Measurements from ENCODE around the gene DLG1.
"Not testable (repeated sequence)": the region's sequence is repeated elsewhere in the genome, so short reads cannot be mapped to it uniquely, and the experiment has no call there.

DLG1 gene

DNA sequence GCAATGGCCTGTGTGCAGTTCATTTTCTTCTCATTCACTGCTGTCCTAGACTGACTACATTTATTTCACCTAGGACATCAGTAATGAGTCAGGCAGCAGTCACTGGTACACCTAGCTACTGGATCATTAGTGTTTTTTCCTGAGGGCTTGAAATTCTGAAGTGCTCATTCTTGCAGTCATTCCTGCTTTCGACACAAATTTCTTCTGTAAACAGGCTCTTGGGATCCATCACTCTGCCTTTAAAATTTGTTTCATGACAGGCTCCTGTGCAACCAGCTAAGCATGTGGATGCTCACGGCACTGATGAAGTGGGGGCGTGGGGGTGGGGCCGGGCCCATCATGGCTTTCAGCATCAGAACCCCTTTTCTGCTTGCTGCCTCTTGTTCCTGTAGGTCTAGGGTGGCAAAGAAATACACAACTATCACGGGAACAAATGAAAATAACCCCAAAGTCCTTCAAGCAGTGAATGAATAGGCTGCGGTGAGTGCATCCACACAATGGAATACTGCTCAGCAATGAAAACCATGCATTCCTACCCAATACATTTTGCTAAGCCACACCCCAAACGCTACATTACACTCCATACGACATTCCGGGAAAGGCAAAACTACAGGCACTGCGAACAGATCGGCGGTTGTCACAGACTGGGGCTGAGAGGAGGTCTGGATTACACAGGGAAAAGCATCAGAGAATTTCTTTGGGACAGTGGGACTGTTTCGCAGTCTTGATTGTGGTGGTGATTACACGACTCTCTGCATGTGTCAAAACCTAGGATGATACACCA, 259.5 kb downstream of the DLG1 start:
- in situ Hi-C loops (cut with MboI; ENCODE audit: low sequenced_read_pairs): no loop called here

DNA sequence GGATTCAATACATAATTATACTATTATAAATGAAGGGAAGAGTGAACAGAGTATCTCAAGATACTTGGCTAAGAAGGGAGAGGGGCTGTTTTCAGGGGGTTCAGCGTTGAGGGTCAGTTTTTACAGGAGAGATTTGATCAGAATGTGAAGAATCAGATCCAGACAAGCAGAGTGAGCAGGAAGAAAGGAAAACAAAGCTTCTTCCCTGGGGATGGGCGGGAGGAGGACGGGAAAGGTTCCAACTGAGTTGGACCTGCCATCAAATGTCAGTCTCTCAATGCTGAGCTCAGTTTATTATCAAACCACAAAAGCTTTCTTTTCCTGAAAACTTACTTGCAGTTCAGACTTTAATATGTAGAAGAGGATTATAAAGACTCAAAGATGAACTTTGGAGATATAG, 262.8 kb downstream of the DLG1 start:
- in situ Hi-C loops (cut with MboI; ENCODE audit: low sequenced_read_pairs): no loop called here

DNA sequence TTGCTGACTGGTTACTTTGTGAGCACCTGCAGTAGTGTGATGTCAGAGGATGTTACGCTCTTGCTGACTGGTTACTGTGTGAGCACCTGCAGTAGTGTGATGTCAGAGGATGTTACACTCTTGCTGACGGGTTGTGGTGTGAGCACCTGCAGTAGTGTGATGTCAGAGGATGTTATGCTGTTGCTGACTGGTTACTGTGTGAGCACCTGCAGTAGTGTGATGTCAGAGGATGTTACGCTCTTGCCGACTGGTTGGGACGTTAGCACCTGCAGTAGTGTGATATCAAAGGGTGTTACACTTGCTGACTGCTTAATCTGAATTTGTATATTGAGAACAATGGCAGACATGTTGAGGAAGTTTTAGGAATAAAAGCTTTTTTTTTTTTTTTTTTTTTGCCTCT, 263.6 kb downstream of the DLG1 start:
- in situ Hi-C loops (cut with MboI; ENCODE audit: low sequenced_read_pairs): not testable (repeated sequence)

DNA sequence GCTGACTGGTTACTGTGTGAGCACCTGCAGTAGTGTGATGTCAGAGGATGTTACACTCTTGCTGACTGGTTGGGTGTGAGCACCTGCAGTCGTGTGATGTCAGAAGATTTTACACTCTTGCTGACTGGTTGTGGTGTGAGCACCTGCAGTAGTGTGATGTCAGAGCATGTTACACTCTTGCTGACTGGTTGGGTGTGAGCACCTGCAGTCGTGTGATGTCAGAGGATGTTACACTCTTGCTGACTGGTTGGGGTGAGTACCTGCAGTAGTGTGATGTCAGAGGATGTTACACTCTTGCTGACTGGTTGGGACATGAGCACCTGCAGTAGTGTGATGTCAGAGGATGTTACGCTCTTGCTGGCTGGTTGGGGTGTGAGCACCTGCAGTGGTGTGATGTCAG, 264.6 kb downstream of the DLG1 start:
- in situ Hi-C loops (cut with MboI; ENCODE audit: low sequenced_read_pairs): not testable (repeated sequence)

DNA sequence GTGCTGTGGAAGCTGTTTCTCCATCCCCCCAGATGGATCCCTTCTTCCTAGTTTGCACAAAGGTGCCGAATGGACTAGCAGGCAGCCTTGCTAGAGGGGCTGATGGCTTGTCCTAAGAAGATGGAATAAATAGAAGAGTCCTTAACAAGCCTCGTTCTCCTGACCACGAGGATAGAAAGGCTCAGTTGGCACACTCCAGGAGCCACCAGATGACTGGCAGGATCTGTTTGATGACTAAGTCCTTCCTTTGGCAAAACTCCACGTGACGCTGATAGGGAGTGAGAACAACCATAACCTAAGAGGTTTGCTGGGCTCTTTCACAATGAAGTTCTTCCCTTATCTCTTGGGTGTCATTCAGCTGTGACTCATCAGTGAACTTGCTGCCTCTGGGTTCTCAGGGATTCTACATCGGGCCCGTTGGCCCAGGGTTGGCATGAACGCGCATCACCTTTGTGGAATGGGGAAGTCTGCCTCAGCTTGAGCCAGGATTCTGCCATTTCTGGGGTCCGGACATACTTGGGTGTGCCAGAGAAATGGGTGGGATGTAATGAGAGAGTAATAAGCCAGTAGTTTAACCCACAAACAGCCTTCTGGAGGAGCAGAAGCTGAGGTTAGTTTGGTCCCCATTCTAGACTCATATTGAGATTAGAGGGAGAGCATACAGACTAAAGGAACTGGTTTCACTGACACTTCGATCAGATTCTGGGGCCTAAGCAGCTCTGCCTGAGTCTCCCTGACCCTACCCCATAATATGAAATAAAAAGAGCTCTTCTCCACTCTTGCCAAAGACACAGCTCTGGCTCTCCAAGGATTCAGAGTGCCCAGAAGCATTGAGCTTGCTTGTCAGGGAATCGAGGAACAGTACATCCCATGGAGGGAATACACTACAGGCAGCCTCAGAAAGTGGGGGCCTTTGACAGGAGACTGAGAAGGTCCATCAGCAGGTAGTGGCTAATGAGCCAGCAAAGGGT, 266.8 kb downstream of the DLG1 start:
- in situ Hi-C loops (cut with MboI; ENCODE audit: low sequenced_read_pairs): no loop called here

DNA sequence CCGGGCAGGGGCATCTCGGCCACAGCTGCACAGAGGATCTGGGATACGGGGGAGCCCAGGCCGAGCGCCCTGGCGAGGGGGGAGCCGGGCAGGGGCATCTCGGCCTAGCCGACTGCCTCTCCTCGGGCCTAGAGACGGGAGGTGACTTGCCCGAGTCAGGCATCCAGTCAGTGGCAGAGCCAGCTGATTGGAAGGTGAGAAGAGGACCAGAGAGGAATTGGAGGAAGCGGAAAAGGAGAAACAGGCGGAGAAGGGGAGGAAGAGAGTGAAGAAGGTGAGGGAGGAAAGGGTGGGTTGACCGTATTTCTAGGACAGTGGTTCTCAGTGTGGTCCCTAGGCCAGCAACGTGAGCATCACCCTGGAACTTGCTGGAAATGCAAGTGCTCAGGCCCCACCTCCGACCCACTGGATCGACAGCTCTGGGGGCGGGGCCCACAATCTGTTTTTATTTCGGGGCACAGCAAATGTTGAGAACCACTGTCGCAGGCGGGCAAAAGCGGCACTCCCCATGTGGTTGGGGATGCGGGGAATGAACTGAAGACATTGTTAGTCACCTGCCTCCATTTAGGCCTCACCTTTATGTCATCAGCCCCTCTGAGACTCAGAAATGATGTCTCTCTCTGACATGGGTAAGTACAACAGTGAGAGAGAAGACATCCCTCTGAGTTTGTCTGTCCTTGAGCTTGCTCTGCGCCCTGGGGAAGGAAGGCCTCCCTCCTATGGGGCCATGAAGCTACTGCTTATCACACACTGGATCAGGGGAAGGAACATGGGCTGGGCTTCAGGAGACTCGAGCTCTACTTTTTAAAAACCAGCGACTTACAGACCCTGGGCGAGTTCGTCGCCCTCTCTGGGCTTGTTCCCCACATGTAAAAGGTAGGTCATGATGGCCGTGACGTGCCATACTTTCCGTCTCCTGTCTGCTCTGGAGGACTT, 267.8 kb downstream of the DLG1 start:
- in situ Hi-C loops (cut with MboI; ENCODE audit: low sequenced_read_pairs): no loop called here

DNA sequence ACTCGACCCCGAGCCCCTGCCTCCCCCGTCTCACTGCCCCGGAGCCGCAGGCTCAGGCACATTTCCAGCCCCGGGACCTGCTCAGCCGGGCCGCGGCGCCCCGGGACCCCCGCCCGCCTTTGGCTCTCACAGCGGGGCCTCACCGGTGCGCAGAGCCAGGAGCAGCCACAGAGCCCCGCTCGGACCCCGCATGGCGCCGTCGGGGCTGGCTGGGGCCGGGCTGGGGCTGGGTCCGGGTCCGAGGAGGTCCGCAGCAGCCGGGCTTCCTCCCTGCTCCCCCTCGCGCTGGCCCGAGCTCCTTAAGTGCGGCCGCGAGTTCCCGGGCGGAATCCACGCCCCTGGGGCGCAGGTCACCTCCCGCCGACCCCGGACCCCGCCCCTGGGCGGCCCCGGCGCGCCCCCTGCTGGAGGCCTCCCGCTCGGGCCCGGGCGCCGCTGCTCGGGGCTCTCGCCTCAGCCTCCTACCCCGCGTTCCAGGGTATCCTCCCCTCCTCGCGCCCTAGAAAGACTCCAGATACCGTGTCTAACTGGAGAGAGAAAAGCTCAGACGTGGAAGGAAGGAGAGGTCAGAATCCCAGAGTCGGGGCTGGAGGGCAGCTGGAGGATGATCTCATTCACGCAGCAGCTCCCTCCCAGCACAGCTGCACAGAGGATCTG, 268.8 kb downstream of the DLG1 start, which contains the start of gene MELTF:
Gene MELTF (minus strand): TSS at position 307 of the 657 bp plus-strand sequence. CDS start 115 bp downstream, at position 192.
- in situ Hi-C loops (cut with MboI; ENCODE audit: low sequenced_read_pairs): no loop called here

DNA sequence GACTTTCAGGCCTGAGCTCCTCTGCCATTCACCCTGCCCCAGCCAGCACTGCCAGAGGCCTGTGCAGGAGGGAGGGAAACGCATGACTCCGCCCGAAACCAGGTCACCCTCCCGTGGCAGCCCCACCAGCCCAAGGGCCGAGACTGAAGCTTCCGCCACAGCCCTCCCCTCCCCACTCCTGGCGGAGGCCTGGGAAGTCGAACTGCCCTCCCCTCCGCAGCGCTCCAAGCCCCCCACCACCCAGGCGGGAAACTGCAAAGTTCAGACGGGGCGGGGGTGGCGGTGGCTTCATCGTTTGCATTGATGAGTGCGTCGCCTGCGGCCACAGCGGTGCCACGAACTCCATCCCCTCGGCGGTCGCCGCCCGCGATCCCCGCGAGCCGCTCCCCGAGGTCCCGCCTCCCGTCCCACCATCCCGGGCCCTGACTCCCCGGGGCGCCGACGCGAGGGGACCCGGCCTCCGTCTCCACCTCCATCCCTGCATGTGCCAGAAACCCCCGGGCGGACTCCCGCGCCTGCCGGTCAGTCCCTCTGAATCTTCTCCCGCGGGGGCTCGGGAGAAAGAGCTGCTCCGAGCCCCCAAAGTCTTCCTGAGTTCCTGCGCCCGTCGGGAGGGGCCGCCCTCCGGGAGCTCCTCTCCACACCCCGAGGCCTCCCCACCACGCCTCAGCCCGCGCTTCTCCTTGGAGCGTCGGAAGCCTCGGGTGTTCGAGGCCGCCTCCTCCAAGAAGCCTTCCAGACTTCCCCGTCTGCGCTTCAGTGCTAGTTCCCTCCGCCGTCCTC, 269.5 kb downstream of the DLG1 start:
- in situ Hi-C loops (cut with MboI; ENCODE audit: low sequenced_read_pairs): no loop called here

DNA sequence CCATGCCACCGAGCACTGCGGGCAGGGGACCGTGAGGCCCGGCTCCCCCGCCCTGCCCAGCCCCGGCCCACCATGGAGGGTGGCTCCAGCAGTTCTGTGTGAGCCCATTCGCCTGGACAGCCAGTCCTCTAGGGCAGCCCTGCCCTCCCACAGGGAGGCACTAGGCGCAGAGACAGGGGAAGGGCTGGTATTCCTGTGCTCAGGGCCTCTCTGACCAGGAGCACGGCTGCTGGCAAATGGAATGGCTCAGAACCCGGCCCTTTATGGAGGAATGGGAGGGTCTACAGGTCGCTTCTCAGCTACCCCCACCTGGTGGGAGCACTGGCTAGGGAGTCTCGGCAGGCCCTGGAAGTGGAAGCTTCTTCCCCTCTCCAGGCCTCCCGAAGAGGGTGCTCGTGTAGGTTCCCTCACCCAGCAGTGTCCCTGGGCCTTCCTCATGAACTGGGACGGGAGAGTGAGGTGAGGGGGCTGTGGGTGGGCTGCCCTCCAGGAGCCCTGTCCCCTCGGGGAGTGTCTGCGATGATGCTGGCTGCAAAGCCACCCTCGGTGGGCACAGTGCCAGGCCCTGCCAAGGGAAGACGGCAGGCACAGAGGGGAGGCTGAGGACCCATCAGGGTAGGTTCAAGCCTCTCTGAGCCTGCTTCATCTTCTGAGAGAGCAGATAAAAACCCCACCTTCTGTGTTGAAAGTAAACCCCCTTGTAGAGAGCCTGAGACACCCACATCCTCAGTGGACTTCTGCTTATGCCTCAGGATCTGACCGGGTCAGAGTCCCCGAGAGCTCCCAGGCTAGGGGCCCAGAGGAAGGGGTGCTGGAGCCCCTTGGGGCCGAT, 270.3 kb downstream of the DLG1 start:
- in situ Hi-C loops (cut with MboI; ENCODE audit: low sequenced_read_pairs): no loop called here

DNA sequence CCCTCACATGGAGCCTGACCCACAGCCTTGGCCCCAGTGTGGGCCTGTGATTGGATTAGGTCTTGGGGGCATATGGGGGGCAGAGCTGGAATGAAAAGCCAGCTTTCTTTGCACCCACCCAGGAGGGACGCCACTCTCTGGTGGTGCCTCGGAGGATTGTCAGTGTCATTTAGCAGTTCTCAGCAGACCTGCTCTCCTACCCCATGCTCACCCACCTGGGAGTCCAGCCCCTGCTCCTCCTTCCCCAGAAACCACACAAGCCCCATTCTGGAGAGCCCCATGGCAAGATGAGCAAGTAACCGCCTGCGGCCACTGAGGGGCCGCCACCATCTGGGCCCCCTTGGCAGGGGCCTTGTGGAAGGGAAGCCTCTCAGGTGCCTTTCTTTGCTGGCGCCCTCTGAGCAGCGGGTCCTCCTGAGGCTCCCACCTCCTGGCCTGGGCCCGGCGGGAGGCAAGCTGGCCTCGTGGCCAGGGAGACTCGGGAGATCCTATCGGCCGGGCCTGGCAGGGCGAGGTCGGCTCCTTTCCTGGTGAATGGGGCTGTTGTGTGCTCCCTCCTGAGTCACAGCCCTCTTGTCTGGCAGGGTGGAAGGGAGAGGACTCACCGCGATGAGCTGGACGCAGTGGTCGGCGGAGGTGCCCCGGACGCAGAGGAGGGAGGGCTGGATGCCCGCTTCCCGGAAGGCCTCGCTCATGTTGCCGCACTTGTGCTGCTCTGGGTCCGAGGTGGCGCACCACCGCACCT, 271.1 kb downstream of the DLG1 start:
- in situ Hi-C loops (cut with MboI; ENCODE audit: low sequenced_read_pairs): no loop called here

DNA sequence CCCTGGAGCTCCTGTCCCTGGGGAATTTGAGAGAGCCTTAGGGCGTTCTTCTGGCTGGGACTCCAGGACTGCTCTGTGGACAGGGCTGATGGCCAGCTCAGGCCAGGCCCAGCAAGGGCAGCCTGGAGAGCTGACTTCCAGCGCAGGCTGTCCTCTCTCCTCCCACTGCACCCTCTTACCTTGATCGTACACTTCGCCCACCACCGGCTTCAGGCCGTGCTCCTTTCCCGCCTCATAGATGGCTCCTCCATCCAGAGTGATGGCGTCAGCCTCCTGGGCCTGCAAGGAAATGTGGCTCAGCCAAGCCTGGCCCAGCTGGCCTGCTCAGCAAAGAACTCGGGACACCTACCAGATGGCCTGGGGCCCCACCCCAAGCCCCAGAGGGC, 271.9 kb downstream of the DLG1 start:
- in situ Hi-C loops (cut with MboI; ENCODE audit: low sequenced_read_pairs): no loop called here

DNA sequence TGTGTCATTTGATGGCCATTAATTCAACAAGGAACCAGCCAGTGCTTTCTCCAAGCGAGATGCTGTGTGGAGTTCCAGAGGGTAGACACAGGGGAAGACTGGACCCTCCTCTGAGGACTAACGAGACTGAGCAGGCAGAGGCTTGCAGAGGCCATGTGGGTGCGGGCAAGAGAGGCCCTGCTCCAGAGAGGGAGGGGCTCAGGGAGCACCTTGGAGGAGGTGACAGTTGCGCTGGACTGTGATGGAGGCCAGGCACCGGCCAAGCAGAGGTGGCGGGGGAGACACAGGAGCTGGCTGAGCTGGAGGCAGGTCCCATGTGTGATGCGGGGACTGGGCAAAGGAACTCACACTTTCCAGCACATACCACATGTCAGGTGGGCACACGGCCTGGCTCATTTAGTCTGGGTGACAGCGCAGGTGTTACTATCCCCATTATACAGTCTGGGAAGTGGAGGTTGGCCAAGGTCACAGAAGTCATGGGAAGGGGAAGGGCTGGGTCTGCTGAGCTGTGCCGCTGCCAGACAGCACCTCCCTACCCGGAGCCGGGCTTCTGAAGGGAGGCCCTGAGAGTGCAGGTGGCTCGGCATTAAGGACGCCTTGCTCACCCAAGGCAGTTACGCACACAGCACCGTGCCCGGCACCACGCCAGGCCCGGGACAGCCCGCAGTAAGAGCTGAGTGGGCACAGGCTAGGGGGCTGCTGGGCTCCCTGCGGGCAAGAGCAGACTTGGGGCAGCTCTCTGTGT, 272.5 kb downstream of the DLG1 start:
- in situ Hi-C loops (cut with MboI; ENCODE audit: low sequenced_read_pairs): no loop called here

DNA sequence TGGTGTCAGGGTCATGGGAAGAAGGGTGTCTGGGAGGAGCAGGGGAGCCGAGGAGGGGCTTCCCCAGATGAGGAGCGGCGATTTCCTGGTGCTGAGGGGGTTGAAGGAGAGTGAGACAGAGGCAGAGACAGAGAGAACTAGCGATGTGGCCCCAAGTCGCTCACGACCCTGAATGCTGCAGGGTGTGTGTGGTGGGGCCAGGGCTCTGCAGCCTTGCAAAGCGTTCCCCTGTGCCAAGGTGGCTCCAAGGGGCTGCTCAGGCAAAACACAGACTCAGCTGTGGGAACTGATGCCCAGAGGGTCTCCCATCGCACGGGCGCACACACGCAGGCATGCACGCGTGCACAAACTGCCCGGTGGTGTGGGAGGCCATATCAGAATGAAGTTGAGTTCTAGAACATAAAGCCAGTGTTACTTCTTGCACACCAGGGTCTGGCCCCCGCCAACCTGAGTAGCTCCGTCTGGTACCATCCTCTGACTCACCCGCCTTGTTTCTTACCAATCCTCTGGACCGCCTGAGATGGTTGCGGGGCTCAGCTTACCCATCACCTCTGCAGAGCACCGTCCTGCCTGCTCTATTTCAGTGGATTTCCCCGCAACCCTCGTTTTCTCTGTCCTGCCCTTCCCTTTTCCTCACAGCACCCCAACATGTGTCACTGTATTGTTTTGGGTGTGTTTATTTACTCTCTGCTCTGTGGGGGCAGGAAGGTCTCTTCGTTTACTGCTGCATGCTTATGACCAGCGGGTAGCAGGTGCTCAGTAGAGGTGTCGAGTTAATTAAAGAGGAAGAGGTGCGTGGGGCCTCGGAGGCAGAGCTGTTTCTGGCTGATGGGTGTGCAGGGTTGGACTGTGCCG, 273.3 kb downstream of the DLG1 start:
- in situ Hi-C loops (cut with MboI; ENCODE audit: low sequenced_read_pairs): no loop called here

DNA sequence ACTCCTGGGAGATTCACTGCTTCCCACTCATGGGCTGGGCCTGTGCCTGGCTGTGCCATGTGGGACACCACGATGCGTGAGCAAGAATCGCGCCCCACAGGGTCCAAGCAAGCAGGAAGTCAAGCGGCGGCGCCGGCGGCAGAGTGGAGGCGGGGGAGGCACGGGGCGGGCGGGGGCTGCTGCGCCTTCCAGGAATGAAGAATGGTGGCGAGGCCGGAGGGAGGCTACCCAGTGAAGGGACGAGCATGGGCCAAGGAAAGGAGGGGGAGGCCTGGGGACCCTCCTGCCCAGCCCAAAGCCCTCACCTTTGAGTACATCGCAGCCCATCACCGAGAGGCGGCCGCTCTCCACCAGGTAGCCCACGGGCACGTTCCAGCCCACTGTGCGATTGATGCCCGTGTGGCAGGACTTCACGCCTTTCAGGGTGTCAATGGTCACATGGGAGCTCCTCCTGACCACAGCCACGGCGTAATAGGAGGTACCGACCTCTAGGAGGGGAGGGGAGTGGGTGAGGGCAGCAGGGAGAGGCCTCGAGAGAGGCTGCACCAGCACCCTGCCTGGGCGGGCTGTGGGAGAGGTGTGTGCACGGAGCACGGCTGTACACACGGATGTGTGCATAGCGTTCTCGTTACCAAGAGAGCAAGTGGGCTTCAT, 274.3 kb downstream of the DLG1 start:
- in situ Hi-C loops (cut with MboI; ENCODE audit: low sequenced_read_pairs): no loop called here

DNA sequence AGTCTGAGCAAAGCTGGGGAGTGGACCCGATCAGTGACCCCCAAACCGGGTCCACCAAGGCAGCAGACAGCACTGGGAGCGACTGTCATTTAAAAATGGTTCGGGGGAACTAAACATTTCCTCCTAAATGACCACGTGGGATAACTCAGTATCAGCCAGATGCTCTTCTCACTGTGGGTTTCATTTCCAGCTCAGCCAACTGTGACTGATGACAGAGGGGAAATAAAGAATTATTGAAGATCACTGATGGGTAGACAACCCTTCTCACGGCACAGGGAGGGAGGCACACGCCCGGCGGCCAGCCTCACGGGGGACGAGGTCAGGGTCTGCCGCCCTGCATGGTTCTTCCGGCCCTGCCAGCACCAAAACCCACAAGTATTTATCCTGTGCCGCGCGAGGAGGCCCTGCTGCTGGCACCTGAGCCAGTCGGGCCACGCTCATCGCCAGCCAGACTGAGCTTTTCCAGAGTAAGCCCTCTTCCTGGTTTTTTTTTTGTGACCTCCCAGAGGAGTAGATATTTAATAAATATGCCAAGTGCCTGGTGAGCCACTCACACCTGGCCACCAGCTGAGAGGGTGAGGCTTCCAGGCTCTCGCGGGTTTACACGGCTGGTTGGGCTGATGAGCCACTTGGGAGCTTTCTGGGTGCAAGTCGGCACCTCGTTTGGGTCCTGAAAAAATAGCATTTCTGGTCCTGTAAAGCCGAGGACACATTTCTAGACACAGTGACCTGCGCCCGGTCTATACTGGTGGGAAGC, 275.0 kb downstream of the DLG1 start:
- in situ Hi-C loops (cut with MboI; ENCODE audit: low sequenced_read_pairs): no loop called here

Data from HL-60/S4 treated with retinoic acid at 250 ng/mL for 4 days and 3 days (cell line).